HUES64 (cell line): ENCODE measurements around the gene ARL9.

Experiments
- H3K27ac ChIP-seq: 2 replicates; pipeline ENCODE4 v1.7.0; 2013; ENCODE audit warnings: low read depth, low read length, inconsistent platforms
- H3K27me3 ChIP-seq: 2 replicates; pipeline ENCODE4 v1.6.1; 2013; ENCODE audit warnings: mild to moderate bottlenecking, low read length; ENCODE audit not compliant: insufficient read depth
- H3K36me3 ChIP-seq: 2 replicates; pipeline ENCODE4 v1.6.1; 2013; ENCODE audit warnings: mild to moderate bottlenecking, low read length; ENCODE audit not compliant: insufficient read depth
- H3K4me1 ChIP-seq: 2 replicates; pipeline ENCODE4 v1.6.1; 2013; ENCODE audit warnings: mild to moderate bottlenecking, low read length, moderate library complexity; ENCODE audit not compliant: insufficient read depth
- H3K4me3 ChIP-seq: 2 replicates; pipeline ENCODE4 v1.5.1; 2013; ENCODE audit warnings: mild to moderate bottlenecking, low read length, moderate library complexity
- H3K9ac ChIP-seq: 2 replicates; pipeline ENCODE4 v1.6.1; 2013; ENCODE audit warnings: mild to moderate bottlenecking, low read depth, low read length
- H3K9me3 ChIP-seq: 2 replicates; pipeline ENCODE4 v1.6.1; 2013; ENCODE audit warnings: low read depth, low read length; ENCODE audit not compliant: insufficient read depth
- WGBS: fragments of 150-250, 120-280 bp; methylation state at CpG from one replicate; pipeline ENCODE4 v1.1.7; 2013; ENCODE audit warnings: missing lambda C conversion rate; 5-methylcytosine and 5-hydroxymethylcytosine counted together

Gene ARL9

GRCh38 chr4:56469489-56470210, 35.9 kb upstream of the ARL9 start:
- Histone ChIP-seq H3K9ac (no peak overlapping the region), H3K9me3 (no peaks in the 10 kb centered on the region), H3K4me1 (peaks cover 15% of the 10 kb centered on the region; the same call in 1 of the 2 replicates), H3K36me3 (peaks cover 51% of the 10 kb centered on the region), H3K4me3 (peak overlapping the region; percentile 88), H3K27me3 (no peaks in the 10 kb centered on the region), H3K27ac (no peak overlapping the region)
- 82% methylated on average over 5 of the region's 6 CpGs for WGBS

- 98% methylated on average over 2 of the region's 2 CpGs for WGBS
- H3K27ac ChIP-seq: no peak overlapping the region
- peaks cover 97% of the 10 kb centered on the region for H3K36me3 ChIP-seq
- H3K9me3 ChIP-seq: no peaks in the 10 kb centered on the region
- no peak overlapping the region for H3K4me3 ChIP-seq
- no peak overlapping the region for H3K9ac ChIP-seq
- no peaks in the 10 kb centered on the region for H3K4me1 ChIP-seq
- no peaks in the 10 kb centered on the region for H3K27me3 ChIP-seq
Observed at GRCh38 chr4:56475917-56476316, 29.7 kb upstream of the ARL9 start.

- Histone ChIP-seq H3K4me3 (no peak overlapping the region), H3K9me3 (no peaks in the 10 kb centered on the region), H3K4me1 (no peaks in the 10 kb centered on the region), H3K27me3 (no peaks in the 10 kb centered on the region), H3K9ac (no peak overlapping the region), H3K27ac (no peak overlapping the region), H3K36me3 (peaks cover 96% of the 10 kb centered on the region)
- WGBS: 97% methylated on average over 5 of the region's 5 CpGs
Observed at GRCh38 chr4:56477192-56477702, 28.3 kb upstream of the ARL9 start.

- Histone ChIP-seq H3K36me3 (peaks cover 97% of the 10 kb centered on the region), H3K4me3 (no peak overlapping the region), H3K9ac (no peak overlapping the region), H3K4me1 (no peaks in the 10 kb centered on the region), H3K27ac (no peak overlapping the region), H3K27me3 (no peaks in the 10 kb centered on the region), H3K9me3 (no peaks in the 10 kb centered on the region)
- WGBS: 98% methylated on average over 2 of the region's 3 CpGs
Observed at GRCh38 chr4:56480691-56481090, 24.9 kb upstream of the ARL9 start.

- no peak overlapping the region for H3K4me3 ChIP-seq
- H3K9ac ChIP-seq: no peak overlapping the region
- no peaks in the 10 kb centered on the region for H3K9me3 ChIP-seq
- WGBS: 89% methylated on average over 1 of the region's 1 CpG
- no peaks in the 10 kb centered on the region for H3K4me1 ChIP-seq
- H3K27ac ChIP-seq: no peak overlapping the region
- H3K27me3 ChIP-seq: no peaks in the 10 kb centered on the region
- H3K36me3 ChIP-seq: peaks cover 91% of the 10 kb centered on the region
Observed at GRCh38 chr4:56496241-56496640, 9.3 kb upstream of the ARL9 start.

- peaks cover 12% of the 10 kb centered on the region for H3K27me3 ChIP-seq
- H3K4me1 ChIP-seq: no peaks in the 10 kb centered on the region
- H3K9ac ChIP-seq: no peak overlapping the region
- H3K4me3 ChIP-seq: no peak overlapping the region
- H3K36me3 ChIP-seq: no peaks in the 10 kb centered on the region
- H3K9me3 ChIP-seq: no peaks in the 10 kb centered on the region
- no peak overlapping the region for H3K27ac ChIP-seq
Observed at GRCh38 chr4:56511098-56511497, 5.5 kb downstream of the ARL9 start.

- Histone ChIP-seq H3K27me3 (peaks cover 1% of the 10 kb centered on the region), H3K4me1 (no peaks in the 10 kb centered on the region), H3K4me3 (no peak overlapping the region), H3K27ac (no peak overlapping the region), H3K36me3 (no peaks in the 10 kb centered on the region), H3K9me3 (no peaks in the 10 kb centered on the region), H3K9ac (no peak overlapping the region)
- WGBS: 83% methylated on average over 1 of the region's 1 CpG
Observed at GRCh38 chr4:56512166-56512565, 6.6 kb downstream of the ARL9 start.

- H3K27me3 ChIP-seq: no peaks in the 10 kb centered on the region
- no peaks in the 10 kb centered on the region for H3K9me3 ChIP-seq
- no peak overlapping the region for H3K9ac ChIP-seq
- no peak overlapping the region for H3K27ac ChIP-seq
- no peak overlapping the region for H3K4me3 ChIP-seq
- H3K36me3 ChIP-seq: no peaks in the 10 kb centered on the region
- WGBS: 80% methylated on average over 2 of the region's 2 CpGs
- H3K4me1 ChIP-seq: no peaks in the 10 kb centered on the region
Observed at GRCh38 chr4:56513517-56513916, 7.9 kb downstream of the ARL9 start.

- no peaks in the 10 kb centered on the region for H3K4me1 ChIP-seq
- no peak overlapping the region for H3K27ac ChIP-seq
- H3K9ac ChIP-seq: peak overlapping the region; percentile 79
- peaks cover 55% of the 10 kb centered on the region for H3K27me3 ChIP-seq
- no peaks in the 10 kb centered on the region for H3K9me3 ChIP-seq
- WGBS: 6% methylated on average over 68 of the region's 68 CpGs
- no peaks in the 10 kb centered on the region for H3K36me3 ChIP-seq
- H3K4me3 ChIP-seq: peak overlapping the region; percentile 83
Observed at GRCh38 chr4:56530269-56531148, 24.9 kb downstream of the ARL9 start.

- no peaks in the 10 kb centered on the region for H3K9me3 ChIP-seq
- no peak overlapping the region for H3K27ac ChIP-seq
- peaks cover 55% of the 10 kb centered on the region for H3K27me3 ChIP-seq
- 39% methylated on average over 11 of the region's 11 CpGs for WGBS
- no peaks in the 10 kb centered on the region for H3K4me1 ChIP-seq
- H3K4me3 ChIP-seq: peak overlapping the region; percentile 83
- H3K36me3 ChIP-seq: no peaks in the 10 kb centered on the region
- peak overlapping the region; percentile 79 for H3K9ac ChIP-seq
Observed at GRCh38 chr4:56531149-56531770, 25.7 kb downstream of the ARL9 start.

- 90% methylated on average over 4 of the region's 4 CpGs for WGBS
- no peaks in the 10 kb centered on the region for H3K36me3 ChIP-seq
- H3K4me1 ChIP-seq: no peaks in the 10 kb centered on the region
- no peak overlapping the region for H3K4me3 ChIP-seq
- peaks cover 55% of the 10 kb centered on the region for H3K27me3 ChIP-seq
- H3K27ac ChIP-seq: no peak overlapping the region
- no peaks in the 10 kb centered on the region for H3K9me3 ChIP-seq
- H3K9ac ChIP-seq: no peak overlapping the region
Observed at GRCh38 chr4:56531823-56532222, 26.2 kb downstream of the ARL9 start.
